ENCODE data around the gene EDARADD. TPM values are rescaled to one million over a fixed set of nuclear protein-coding genes. Genes with fewer than 3 reads are reported as not detected.
"Not testable (repeated sequence)": the region's sequence is repeated elsewhere in the genome, so short reads cannot be mapped to it uniquely, and the experiment has no call there.

EDARADD gene
- total RNA-seq, 1 donor from 2014 or later = 0.20 TPM

DNA sequence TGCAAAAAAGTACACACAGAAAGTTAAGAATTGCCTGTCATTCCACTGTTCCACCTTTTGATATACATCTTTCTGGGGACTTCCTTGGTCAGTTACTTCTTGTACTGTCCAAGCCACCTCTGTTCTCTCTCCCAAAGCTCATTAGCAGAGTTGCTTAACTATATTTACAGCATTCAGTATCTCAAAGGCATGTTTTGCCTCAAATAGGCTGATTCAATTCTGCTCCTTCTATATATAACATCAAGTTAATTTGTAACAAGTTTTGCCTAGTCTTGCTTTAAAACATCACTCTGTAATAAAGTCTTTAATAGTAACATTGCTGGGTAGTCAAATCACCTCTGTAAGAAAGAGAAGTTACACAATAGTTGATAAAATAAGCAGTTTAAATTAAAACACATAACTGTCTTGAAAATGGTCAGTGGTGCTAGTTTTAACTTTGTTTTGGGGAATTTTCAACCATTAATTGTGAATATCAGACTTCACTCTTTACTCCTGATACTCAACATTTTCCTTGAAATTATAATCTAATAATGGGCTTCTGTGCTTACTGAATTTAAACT is 35.7 kb downstream of the EDARADD start:
- DNase-seq (ENCODE audit: low spot score) (no peak), ATAC-seq (no peak)

DNA sequence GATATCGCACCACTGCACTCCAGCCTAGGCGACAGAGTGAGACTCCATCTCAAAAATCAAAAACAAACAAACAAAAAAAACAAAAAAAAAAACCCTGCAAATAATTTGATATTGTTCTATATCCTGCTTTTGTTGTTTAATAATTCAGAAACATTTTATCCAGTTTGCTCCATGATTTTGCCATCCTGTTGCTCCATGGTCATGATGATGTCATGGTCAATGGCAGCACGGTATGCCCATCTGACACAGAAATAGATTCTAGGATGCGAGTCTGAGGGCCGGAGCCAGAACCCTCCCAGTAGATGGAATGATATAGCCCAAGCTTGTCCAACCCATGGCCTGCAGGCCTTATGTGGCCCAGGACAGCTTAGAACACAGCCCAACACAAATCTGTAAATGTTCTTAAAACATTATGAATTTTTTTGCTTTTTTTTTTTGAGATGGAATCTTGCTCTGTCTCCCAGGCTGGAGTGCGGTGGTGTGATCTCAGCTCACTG is 39.8 kb downstream of the EDARADD start:
- DNase-seq (ENCODE audit: low spot score) (no peak), ATAC-seq (no peak)

DNA sequence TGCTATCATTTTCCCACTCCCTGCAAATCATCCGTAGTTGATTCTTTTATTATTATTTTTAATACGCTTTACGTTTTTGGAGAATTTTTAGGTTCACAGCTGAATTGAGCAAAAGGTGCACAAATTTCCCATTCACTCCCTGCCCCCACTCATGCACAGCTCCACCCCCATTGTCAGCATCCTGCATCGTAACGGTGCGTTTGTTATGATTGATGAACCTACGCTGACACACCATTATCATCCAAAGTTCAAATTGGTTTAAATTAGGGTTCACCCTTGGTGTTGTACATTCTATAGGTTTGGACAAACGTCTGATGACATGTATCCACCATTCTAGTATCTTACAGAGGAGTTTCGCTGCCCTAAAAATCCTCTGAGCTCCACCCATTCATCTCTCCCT is 44.5 kb downstream of the EDARADD start:
- DNase-seq (ENCODE audit: low spot score) (no peak), ATAC-seq (no peak)

DNA sequence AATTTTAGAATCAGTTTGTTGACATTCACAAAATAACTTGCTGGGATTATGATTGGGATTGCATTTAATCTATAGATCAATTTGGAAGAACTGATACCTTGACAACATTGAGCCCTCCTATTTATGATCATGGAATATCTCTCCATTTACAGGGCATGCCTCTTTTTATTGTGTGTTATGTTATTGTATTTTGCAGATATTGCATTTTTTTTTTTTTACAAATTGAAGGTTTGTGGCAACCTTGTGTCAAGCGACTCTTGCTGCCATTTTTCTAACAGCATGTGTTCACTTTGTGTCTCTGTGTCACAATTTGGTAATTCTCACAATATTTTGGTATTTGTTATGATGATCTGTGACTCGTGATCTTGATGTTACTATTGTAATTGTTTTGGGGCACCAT is 46.3 kb downstream of the EDARADD start:
- no peak for ATAC-seq
- DNase-seq (ENCODE audit: low spot score) = no peak

DNA sequence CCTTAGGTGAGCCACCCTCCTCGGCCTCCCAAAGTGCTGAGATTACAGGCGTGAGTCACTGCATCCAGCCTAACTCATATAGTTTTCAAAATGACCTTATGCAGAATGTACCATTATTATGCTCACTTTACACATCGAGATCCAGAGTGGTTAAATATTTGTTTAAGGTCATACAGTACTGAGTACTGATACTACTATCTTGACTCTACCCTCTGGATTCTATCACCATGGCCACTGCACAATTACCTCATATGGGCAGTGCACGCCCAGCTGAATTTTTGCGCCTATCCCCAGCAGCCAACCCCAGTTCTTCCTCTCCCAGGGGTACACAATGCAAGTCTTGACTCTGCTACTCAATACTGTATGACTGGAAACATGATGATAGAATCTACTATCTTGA is 56.7 kb downstream of the EDARADD start:
- DNase-seq (ENCODE audit: low spot score) = no peak
- no peak for ATAC-seq

DNA sequence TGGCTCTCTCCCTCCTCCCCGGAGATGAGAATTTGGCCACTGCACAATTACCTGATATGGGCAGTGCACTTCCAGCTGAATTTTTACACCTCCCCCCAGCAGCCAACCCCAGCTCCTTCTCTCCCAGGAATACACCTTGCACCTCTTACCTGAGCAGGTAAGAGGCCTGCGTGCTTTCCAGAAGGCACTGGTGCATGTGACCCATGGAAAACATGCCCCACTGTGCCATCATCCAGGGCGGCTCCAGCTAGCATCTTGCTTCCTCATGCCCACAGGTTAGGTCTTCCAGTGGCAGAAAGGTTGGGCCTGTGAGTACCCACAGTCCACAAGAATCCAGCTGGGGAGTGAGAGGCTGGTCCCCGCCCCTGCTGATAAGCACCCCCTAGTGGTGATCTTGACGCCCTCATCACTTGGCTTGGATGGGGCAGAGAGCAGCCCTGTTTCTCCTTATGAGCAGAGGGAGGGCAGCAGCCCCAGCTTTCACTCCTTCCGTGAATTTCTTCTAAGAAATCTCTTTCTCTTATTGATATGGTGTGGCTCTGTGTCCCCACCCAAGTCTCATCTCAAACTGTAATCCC is 57.8 kb downstream of the EDARADD start:
- peak; percentile 51 for DNase-seq (ENCODE audit: low spot score)
- ATAC-seq = peak; percentile 97

DNA sequence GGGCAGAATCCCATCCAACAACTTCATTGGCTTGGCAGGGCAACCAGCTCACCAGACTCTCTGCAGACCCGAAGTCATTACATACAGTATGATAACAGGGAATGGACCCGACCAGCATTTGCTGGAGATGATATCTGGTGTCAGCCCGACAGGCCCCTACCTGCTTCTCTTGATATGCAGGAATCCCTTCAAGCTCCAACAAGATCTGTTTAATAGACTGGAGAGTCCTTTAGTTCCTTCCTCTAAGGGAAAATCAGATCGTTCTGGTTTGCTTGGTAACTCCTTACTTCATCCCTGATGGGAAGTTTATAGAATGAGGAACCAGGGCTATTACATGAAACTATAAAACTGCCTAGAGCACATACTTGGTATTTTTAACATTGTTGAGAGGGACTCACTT is 61.2 kb downstream of the EDARADD start:
- ATAC-seq (no peak), DNase-seq (ENCODE audit: low spot score) (no peak)

DNA sequence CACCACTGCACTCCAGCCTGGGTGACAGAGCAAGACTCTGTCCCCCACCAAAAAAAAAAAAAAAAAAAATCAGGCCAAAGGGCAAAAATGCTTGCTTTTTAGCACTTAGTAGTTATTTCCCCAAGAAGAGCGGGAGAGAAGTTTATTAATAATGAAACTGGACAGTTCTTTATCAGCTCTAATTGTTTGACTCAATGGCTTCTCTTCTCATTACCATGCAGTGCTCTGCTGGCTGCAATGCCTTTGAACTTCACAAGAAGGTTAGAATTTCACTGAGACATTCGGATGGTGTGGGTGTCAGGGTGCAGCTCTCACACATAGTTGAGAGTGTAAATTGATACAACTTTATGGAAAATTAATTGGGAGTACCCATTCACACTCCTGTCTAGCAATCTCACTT is 63.7 kb downstream of the EDARADD start:
- ATAC-seq (no peak), DNase-seq (ENCODE audit: low spot score) (no peak)

DNA sequence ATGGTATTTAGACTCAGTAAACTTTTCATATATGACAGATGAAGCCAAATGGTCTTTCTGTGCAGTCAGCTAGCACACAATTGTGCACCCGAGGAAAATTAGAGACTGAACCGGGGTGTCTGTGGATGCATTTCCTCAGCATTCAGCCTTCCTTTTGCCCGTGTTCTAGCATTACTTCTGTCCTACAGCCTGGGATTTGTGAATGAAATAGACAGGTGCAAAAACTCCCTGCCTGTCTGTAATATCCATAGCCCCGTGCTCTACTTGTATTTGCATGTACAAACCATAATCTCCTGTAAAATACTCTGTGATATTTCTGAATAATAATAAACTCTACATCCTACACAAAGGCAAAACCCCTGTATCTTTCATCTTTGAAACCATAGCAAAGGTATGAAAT is 64.9 kb downstream of the EDARADD start:
- no peak for ATAC-seq
- no peak for DNase-seq (ENCODE audit: low spot score)

DNA sequence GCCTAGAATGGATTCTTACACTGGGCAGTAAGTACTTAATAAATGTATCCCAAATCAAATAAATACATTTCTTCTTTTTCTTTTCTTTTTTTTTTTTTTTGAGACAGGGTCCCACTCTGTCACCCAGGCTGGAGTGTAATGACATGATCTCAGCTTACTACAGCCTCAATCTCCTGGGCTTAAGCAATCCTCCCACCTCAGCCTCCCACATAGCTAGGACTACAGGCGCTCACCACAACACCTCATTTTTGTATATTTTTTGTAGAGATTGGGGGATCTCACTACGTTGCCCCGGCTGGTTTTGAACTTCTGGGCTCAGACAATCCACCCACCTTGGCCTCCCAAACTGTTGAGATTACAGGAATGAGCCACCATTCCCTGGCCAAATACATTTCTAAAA is 66.0 kb downstream of the EDARADD start:
- DNase-seq (ENCODE audit: low spot score) (no peak), ATAC-seq (no peak)

DNA sequence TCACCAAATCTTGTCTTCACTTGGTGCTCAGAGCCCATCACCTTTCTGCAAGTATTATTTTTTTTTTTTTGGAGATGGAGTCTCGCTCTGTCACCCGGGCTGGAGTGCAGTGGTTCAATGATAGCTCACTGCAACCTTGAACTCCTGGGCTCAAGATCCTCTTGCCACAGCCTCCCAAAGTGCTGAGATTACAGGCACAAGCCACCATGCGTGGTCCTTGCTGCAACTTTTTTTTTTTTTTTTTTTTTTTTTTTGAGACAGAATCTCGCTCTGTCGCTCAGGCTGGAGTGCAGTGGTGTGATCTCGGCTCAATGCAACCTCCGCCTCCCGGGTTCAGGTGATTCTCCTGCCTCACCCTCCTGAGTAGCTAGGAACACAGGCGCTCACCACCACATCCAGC is 70.1 kb downstream of the EDARADD start:
- not testable (repeated sequence) for ATAC-seq

DNA sequence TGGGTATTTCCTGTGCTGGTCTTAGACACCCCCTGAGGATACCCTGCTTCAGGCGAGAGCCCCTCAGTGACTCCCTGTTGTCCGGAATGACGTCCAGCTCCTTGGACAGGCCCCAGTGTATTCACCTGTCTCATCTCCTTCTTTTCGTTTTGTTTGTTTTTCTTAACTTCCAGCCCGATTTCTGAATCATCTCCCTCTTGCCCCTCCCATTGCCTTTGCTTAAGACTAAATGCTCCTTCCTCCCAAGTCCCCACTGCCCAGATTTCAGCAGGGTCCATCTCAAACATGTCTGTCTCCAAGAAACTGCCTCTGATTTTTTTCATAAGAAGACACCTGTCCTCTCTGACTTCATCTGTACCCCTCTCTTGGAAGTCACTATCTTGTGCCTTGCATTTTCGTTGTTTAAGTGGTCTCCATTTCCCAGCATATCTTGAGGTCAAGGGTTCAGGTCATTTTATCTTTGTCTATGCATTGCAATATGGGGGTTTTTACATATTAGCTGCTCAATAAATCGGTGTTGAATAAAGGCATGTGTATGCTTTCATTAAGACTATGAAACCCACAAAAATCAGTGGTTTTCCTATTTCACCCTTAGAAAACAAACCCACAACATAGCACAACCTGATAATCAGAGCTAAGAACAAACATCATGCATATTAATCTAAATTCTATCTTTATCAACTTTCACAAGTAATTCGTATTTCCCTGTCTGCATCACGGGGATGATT is 71.3 kb downstream of the EDARADD start:
- DNase-seq (ENCODE audit: low spot score) (no peak), ATAC-seq (no peak)

More for the DNA sequence above, 70.1 kb downstream of the EDARADD start:
- not testable (repeated sequence) for DNase-seq (ENCODE audit: low spot score)

DNA sequence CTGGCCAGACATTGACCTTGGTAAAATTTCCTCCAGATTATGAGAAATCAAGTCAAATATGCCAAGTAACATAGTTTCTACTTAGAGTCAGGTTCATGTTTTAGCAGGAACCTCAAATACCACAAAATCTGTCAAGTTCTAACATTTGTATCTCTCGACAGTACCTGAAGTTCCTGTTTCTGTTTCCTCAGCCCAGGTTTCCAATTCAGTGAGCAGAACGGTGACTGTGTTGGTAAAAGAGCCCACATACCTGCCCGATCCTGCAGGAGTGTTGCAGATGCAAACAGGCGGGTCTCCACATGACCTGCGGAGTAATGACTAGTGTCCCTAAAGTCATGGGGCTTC is 71.8 kb downstream of the EDARADD start:
- ATAC-seq (no peak), DNase-seq (ENCODE audit: low spot score) (no peak)

DNA sequence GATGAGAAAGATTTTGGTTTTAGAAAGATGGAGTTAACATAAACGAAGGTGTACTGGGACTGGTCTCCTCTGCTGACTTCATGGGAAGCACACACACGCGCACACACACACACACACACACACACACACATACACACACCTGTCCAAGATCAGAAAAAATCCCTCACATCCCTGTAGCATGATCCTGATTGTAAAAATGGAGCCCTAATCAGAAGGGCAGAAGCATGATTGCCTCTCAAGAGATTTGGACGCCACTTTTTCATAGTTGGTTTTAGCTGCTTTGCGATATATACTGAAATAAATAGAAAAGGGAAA is 73.2 kb downstream of the EDARADD start:
- no peak for ATAC-seq
- DNase-seq (ENCODE audit: low spot score) = no peak

DNA sequence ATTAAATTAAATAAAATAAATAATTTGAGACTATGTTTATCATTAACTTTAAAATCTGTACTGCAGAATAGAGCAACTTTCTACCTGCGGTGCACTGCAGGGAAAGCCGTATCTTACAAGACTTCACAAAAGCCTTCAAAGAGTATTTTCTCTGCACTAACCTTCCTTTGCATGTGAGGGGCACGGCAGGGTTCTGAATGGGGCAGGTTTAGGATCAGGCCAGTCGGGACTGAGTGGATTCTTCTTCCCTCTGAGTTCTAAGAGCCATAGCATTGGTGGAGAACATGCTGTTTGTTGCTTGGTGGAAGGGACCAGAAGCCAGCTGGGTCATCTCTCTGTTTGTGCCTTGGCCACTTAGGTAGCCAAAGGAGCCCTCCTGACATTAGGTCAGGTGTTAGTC is 74.5 kb downstream of the EDARADD start:
- no peak for ATAC-seq
- no peak for DNase-seq (ENCODE audit: low spot score)

DNA sequence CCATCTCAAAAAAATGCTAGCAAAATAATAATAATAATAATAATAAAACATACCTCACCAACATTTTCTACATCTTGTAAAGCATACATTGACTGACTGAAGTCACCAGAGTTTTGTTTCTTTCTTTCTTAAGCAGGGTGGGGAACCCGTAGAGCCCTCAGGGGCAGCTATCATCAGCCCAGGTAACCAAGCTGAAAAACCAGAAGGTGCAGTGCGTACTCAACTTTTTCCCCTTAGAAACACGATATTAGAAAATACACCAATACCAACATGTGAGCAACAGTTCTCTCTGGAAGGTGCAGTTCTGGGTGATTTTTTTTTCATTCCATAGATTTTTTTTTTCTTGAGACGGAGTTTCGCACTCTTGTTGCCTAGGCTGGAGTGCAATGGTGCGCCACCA is 75.4 kb downstream of the EDARADD start:
- ATAC-seq (no peak), DNase-seq (ENCODE audit: low spot score) (no peak)

DNA sequence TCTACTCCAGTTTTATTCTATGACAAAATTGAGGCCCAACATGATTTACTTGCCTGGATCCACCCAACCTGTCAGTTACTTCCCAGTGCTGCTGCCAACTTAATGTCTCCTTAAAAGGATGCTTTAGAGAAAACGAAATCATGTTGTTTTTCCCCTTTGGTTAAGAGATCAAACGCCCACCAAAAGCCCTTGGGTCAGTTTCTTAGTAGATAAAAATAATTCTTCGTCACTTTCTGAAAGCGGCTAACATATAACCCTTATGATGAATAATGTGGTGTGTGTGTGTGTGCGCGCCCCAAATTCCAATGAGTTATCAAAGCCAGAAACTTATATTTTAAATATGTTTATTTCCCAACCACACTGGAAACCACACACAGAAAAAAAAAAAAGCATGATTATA is 77.0 kb downstream of the EDARADD start:
- ATAC-seq (no peak), DNase-seq (ENCODE audit: low spot score) (no peak)

DNA sequence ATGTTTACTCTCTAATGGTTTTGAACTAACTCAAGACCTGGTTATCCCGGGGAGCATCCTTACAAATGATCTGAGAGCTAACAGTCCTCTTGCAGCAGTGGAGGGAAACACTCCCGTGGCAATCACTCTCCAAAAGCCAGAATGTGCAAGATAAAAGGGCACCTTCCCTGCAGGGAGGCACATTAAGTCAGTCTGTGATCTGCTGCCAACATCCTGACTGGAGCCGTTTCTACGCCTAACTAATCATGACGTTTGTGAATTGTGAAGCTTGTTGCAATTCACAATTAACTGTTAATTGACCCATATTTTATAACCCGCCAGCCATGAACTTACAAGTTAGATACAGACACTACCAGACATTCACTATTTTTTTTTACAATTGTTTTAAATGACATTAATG is 77.6 kb downstream of the EDARADD start:
- ATAC-seq (no peak), DNase-seq (ENCODE audit: low spot score) (no peak)

DNA sequence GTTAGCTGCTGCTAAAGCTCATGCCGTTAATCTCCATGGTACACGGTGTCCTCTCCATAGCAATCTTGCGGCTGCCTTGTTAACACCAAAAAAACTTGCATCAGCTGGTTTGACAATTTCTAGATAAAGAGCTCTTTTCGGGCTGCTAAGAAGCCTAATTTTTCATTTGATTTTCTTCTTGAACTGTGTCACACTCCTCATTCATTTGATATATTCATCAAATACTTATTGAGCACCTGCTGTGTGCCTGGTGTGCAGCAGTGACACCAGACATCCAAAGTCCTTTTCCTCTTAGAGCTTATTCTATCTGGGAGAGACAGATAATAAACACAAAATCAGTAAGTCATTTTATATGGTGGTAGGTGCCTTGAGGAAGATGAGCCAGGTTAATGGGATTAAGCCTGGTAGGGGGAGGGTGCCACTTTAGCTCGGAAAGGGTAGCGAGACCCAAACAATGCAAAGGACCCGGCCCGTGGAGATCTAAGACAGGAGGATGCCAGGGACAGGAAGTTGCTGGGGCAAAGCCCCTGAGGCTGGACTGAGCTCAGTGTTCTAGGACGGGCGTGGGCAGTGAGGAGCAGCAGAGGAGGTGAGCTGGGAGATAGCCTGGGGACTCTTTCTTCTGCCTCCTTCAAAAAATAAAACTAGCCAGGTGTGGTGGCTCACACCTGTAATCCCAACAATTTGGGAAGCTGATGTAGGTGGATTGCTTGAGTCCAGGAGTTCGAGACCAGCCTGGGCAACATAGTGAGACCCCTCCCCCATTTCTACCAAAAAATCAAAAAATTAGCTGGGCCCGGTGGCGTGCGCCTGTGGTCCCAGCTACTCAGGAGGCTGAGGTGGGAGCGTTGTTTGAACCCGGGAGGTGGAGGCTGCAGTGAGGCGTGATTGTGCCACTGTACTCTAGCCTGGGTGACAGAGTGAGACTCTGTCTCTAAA is 79.0 kb downstream of the EDARADD start:
- ATAC-seq = no peak
- DNase-seq (ENCODE audit: low spot score) = no peak

DNA sequence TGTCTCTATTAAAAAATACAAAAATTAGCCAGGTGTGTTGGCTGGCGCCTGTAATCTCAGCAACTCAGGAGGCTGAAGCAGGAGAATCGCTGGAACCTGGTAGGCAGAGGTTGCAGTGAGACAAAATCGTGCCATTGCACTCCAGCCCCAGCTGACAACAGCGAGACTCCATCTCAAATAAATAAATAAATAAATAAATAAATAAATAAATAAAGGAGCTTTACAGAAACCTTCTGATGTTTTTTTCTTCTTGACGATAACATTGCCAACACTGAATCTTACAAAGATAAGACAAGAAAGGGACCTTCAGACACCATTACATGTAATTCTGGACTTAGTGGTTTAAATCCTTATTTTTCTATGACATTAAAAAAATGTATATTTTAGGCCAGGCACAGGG is 81.9 kb downstream of the EDARADD start:
- DNase-seq (ENCODE audit: low spot score) (no peak), ATAC-seq (no peak)

DNA sequence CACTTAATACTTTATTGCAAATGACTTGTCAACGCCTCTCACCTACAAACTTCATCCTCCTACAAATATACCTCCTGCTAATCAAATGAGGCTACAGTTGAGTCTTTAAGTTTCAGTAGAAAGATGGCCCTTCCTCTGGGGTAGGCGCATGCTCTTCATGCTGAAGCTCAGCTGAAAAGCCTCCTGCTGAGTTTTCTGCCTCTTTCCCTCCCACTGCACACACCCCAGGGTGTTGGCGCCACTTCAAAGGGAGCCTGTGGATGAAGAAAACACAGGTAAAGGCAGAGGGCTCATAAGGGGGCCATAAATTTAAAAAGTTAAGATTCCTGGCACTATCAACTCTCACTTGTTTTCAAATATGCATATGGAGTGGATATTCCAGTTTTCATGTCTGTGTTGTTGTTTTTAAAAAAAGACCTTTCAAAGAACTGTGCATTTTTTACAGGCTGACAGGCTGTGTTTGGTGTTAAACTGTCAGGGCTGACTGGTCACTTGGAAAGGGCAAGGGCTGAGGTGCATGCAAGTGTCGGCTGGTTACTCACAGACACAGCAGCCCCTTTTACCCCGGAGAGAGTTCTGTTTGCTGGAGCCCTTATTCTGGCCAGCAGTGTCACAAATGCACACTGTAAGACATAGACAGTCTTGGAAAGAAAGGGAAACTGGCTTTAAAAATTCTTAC is 86.8 kb downstream of the EDARADD start:
- DNase-seq (ENCODE audit: low spot score) (no peak), ATAC-seq (no peak)
